Measurements from ENCODE around the gene MSI2. TPM values are rescaled to one million over a fixed set of nuclear protein-coding genes. Genes with fewer than 3 reads are reported as not detected.

MSI2 gene
- total and polyA plus RNA-seq, 2 experiments from 2014 or later = 15.7 to 76.4 TPM

DNA sequence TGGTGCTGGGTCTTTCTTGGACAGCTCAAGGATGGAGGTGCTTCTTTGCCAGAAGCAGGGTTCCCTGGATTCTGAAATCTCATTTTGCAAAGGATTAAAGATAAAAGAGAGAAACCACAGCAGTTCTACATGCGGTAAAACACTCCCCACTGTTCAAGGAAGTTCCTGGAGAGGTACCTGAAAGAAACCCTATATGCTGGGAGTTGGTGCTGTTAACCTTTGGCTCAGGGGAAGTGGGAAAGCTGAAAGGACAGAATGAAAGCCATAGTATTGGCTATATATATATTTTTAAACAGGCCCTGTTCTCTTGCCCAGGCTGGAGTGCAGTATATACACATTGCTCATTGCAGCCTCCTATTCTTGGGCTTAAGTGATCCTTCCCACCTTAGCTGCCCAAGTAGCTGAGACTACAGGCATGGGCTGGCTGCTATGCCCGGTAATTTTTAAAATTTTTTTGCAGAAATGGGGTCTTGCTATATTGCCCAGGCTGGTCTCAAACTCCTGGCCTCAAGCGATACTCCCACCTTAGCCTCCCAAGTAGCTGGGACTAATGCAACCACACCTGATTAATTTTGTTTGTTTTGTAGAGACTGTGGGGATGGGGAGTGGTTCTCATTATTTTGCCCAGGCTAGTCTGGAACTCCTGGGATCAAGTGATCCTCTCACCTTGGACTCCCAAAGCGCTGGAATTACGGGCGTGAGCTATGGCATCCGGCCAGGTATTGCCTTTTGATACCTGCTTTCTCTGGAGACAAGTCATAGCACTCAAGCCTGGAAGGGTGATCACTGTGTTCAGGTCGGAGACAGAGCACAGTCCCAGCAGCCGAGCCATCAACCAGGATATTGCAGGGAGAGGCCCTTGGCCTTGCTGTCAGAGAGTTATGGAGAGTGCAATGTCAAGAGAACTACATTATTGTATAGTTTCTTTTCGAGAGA, 55.2 kb downstream of the MSI2 start:
- TF ChIP-seq, protein P1, sequence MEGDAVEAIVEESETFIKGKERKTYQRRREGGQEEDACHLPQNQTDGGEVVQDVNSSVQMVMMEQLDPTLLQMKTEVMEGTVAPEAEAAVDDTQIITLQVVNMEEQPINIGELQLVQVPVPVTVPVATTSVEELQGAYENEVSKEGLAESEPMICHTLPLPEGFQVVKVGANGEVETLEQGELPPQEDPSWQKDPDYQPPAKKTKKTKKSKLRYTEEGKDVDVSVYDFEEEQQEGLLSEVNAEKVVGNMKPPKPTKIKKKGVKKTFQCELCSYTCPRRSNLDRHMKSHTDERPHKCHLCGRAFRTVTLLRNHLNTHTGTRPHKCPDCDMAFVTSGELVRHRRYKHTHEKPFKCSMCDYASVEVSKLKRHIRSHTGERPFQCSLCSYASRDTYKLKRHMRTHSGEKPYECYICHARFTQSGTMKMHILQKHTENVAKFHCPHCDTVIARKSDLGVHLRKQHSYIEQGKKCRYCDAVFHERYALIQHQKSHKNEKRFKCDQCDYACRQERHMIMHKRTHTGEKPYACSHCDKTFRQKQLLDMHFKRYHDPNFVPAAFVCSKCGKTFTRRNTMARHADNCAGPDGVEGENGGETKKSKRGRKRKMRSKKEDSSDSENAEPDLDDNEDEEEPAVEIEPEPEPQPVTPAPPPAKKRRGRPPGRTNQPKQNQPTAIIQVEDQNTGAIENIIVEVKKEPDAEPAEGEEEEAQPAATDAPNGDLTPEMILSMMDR (IDR thresholded peaks at IDR 0.05; ENCODE audit: low read depth, low read length) = no peak
- no peak for DNase-seq (ENCODE audit: low read depth in 1 of 2, low spot score in 1 of 2)
- Histone ChIP-seq H3K9me3 (ENCODE audit: low read depth) (no peaks in the 10 kb centered on the region), H3K36me3 (no peaks in the 10 kb centered on the region), H3K4me1 (ENCODE audit: low read depth) (peaks cover 5% of the 10 kb centered on the region), H3K27me3 (no peaks in the 10 kb centered on the region), H3K4me3 (no peak overlapping the region), H3K27ac (no peak overlapping the region)

DNA sequence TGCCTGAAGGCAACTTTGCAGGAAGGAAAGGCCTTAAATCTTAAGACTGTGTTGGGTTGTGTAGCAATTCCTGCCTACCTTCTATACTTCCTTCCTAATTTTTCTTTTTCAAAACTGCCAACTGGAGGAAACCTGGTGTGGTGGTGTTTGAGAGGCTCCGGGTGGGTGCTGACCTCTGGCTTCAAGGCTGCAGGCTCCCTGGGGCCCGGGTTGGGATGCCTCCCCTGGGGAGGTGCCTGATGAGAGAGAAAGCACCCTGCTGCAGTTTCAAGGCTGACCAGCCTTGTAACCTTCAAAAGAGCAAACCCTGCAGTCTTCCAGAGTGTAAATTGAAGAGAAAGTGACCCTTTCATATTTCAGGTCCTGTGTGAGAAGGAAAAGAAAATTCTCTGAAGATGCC, 55.9 kb downstream of the MSI2 start:
- Histone ChIP-seq H3K27ac (no peak overlapping the region), H3K27me3 (no peaks in the 10 kb centered on the region), H3K36me3 (no peaks in the 10 kb centered on the region), H3K9me3 (ENCODE audit: low read depth) (no peaks in the 10 kb centered on the region), H3K4me3 (no peak overlapping the region), H3K4me1 (ENCODE audit: low read depth) (peaks cover 5% of the 10 kb centered on the region)
- no peak for DNase-seq (ENCODE audit: low read depth in 1 of 2, low spot score in 1 of 2)
- TF ChIP-seq, protein P1 (IDR thresholded peaks at IDR 0.05; ENCODE audit: low read depth, low read length) = no peak

DNA sequence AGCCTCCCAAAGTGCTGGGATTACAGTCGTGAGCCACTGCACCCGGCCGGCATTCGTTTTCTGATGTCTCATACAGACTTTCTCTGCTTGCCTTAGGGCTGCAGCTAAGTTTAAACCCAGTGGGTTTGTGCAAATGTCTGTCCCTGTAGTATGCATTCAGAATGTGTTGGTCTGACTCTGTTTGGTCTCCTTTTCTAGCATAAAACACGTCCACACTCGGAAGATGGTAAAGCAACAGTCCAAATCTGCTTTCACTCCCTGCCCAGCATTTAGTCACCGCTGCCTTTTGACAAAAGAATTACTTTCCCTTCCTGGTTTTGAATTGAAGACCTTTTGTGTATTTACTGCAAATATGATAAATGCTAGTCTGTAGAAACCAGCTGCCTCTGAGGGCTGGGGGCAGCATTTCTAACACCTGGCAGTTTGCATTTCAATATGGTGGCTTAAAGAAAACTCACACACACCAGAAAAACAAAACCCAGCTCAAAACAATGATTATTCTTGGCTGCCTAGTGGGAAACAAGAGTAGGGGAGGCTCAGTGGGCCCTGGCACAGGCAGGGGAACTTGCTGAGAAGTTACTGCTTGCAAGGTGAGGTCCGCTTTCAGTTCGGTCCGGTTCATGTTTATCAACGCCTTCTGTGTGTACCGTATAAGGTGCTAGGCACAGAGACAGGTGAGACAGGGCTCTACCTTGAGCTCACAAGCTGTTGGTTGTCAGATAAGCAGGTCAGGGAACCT, 56.9 kb downstream of the MSI2 start:
- TF ChIP-seq, protein P1 (IDR thresholded peaks at IDR 0.05; ENCODE audit: low read depth, low read length) = no peak
- Histone ChIP-seq H3K27me3 (no peaks in the 10 kb centered on the region), H3K4me3 (no peak overlapping the region), H3K4me1 (ENCODE audit: low read depth) (peaks cover 5% of the 10 kb centered on the region), H3K27ac (no peak overlapping the region), H3K9me3 (ENCODE audit: low read depth) (no peaks in the 10 kb centered on the region), H3K36me3 (no peaks in the 10 kb centered on the region)
- DNase-seq (ENCODE audit: low read depth in 1 of 2, low spot score in 1 of 2) = no peak

DNA sequence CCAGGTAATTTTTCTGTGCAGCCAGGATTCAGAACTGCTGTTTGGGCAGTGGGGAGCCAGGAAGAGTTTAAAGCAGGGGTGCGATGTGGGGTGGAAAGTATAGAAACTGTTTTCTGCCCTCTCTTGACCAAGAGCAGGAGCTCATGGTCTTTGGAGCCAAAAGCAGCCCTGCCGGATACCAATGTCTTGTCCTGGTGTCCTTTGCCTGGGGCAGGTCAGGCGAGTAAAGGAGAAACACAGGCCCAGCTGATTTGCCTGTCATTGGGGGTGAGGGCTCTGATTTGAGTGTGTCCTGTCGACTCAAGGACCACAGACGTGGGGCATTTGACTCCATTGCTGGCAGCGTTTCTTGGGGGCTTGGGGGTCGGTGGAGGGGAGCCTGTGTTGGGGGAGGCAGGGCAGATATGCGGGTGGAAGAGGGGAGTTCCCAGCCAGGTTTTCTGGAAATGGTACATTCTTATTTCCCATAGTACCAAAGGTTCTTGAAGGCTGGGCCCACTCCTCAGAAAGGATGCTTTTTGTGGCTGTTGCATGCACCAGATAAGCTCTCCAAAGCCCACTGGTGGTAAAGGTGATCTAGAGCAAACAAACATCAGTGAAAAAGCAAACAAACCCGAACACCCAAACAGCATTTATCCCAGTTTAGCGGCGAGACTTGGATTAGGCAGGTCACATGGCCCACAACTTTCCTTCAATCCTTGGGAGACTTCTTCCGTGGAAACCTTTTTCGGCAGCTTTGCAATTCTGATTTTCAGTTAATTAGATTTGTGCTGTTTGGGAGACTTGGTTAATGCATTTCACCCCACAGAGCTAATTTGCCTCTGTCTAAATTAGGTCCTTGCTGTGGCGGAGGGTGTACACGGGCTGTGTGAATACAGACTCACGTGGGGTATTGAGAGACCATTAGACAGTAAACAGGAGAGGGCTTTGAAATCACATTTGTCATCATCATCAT, 59.0 kb downstream of the MSI2 start:
- Histone ChIP-seq H3K27ac (no peak overlapping the region), H3K27me3 (no peaks in the 10 kb centered on the region)
- TF ChIP-seq, protein P1 (IDR thresholded peaks at IDR 0.05; ENCODE audit: low read depth, low read length) = no peak

DNA sequence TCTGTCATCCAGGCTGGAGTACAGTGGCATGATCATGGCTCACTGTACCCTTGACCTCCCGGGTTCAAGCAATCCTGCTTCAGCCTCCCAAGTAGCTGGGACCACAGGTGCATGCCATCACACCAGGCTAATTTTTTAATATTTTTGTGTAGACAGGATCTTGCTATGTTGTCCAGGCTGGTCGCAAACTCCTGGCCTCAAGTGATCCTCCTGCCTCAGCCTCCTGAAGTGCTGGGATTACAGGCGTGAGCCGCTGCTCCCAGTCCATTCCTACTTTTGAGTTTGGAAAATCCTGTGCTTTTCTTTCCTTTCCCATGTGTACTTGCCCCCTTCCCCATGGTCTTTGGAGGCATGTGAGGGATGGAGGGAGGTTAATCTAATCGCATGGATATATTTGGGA, 60.0 kb downstream of the MSI2 start:
- no peaks in the 10 kb centered on the region for H3K36me3 ChIP-seq
- peaks cover 5% of the 10 kb centered on the region for H3K4me1 ChIP-seq (ENCODE audit: low read depth)
- H3K4me3 ChIP-seq = no peak overlapping the region
- H3K9me3 ChIP-seq (ENCODE audit: low read depth) = no peaks in the 10 kb centered on the region
- no peak for DNase-seq (ENCODE audit: low read depth in 1 of 2, low spot score in 1 of 2)
- no peak overlapping the region for H3K27ac ChIP-seq
- TF ChIP-seq, protein P1 (IDR thresholded peaks at IDR 0.05; ENCODE audit: low read depth, low read length) = no peak
- no peaks in the 10 kb centered on the region for H3K27me3 ChIP-seq

More for the DNA sequence above, 59.0 kb downstream of the MSI2 start:
- Histone ChIP-seq H3K36me3 (no peaks in the 10 kb centered on the region), H3K4me3 (no peak overlapping the region), H3K4me1 (ENCODE audit: low read depth) (peaks cover 5% of the 10 kb centered on the region), H3K9me3 (ENCODE audit: low read depth) (no peaks in the 10 kb centered on the region)
- no peak for DNase-seq (ENCODE audit: low read depth in 1 of 2, low spot score in 1 of 2)
